Left kidney (tissue), 2 donors: ENCODE data around the gene TAX1BP3. TPM values are rescaled to one million over a fixed set of nuclear protein-coding genes. Genes with fewer than 3 reads are reported as not detected.

Experiments used
- DNase-seq: peaks from one replicate; pipeline ENCODE4 v3.0.0-alpha.2; 2013
- polyA plus RNA-seq: library from polyadenylated mRNA; unstranded; fragments of 120-200 nt; gene quantifications from one replicate; pipeline ENCODE4 v1.2.1, GENCODE V29; 2013; ENCODE audit not compliant: insufficient read length

Gene TAX1BP3
- polyA plus RNA-seq, 1 donor = 78.4 TPM

DNA sequence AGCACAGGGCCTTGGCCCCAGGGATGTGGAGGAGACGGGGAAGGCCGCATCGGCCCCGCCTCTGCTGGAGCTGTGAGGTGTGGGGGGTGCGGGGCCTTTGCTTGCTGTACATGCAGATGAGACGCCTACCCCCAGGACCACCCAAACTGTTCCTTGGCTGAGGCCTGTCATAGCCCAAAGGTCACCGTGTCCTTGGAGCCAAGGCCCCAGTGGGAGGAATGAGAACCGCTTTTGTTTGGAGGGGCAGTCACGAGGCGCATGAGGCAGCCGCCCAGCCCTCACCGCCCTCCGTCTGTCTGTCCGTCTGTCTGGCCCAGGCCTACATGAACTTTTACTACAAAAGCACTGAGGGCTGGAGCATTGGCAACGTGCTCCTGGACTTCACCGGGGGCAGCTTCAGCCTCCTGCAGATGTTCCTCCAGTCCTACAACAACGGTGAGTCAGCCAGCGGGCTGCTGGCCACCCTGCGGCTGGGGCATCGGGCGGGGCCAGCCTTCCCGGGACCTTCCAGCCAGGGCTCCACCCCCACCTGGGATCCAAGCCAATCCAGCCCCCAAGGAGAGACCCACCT, 8.8 kb downstream of the TAX1BP3 start:
- no peak for DNase-seq

DNA sequence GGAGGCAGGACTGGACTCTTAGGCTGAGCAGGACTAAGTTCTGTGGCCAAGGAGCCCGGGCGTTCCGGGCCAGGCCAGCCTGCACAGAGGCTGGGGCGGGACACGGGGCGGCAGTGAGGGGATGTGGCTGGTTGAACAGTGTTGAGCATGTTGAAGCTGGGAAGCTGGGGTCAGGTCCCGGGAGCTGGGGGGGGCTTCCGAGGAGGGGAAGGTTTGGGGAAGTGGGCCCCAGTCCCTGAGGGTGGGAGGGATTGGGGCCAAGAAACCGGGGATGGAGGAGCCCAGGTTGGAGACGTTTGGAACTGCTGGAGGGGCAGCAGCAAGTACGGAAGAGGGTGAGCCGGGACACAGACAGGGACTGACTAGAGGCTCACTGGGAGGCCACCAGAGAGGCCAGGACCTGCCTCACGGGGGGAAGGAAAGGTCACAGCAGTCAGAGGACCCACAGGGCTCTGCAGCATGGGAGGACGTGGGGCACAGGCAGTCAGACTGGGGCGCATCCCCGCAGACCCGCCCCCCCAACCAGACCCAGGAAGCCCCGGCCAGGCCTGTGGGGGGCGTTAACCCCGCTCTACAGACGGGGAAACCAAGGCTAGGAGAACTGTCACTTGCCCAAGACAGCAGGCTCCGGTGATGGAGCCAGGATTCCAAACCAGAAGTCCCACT, 9.5 kb downstream of the TAX1BP3 start:
- no peak for DNase-seq

- DNase-seq = no peak
Measured at GRCh38 chr17:3657874-3658783, 10.2 kb downstream of the TAX1BP3 start.

GRCh38 chr17:3657588-3657869, 10.8 kb downstream of the TAX1BP3 start:
- no peak for DNase-seq

DNA sequence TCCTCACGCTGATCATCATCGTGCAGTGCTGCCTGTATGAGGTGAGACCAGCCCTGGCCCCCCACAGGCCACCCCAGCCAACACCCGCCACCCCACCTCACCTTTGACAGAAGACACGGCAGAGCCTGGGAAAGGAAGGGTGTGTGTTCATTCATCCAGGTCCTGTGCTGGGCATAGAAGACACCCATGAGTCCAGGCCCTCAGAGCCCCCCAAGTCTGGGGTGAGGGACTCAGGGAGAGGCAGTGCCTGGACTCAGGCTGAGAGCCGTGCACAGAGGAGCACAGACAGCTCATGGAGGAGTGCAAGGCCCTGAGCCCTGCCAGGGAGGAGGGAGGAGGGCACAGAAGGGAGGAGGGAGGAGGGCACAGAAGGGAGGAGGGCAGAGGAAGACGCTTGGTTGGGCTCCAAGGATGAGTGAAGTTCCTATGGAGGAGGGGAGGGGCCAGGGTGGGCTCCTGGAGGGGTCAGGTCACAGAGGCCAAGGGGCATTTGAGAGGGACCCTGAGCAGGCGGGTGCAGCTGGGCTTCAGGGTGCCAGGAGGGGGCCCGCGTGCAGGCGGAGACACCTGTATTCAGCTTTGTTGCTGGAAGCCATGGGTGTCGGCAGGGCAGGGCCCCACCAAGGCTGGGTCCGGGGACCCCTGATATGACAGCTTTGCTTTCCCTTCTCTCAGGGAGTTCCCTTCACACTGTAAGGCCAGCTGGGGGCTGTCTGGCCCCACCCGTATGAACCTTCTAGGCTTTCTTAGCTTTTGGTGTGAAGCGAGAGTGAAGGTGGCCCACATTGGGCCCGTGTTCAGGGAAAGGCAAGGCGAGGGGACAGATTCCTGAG, 11.4 kb downstream of the TAX1BP3 start:
- no peak for DNase-seq

GRCh38 chr17:3656353-3656752, 12.0 kb downstream of the TAX1BP3 start:
- DNase-seq = no peak

GRCh38 chr17:3655766-3656165, 12.6 kb downstream of the TAX1BP3 start:
- no peak for DNase-seq

GRCh38 chr17:3647769-3648555, 20.4 kb downstream of the TAX1BP3 start:
- no peak for DNase-seq

- no peak for DNase-seq
Measured at GRCh38 chr17:3647251-3647650, 21.1 kb downstream of the TAX1BP3 start.

- DNase-seq = no peak
Measured at GRCh38 chr17:3645310-3645709, 23.1 kb downstream of the TAX1BP3 start.

GRCh38 chr17:3643889-3644349, 24.5 kb downstream of the TAX1BP3 start:
- no peak for DNase-seq

DNA sequence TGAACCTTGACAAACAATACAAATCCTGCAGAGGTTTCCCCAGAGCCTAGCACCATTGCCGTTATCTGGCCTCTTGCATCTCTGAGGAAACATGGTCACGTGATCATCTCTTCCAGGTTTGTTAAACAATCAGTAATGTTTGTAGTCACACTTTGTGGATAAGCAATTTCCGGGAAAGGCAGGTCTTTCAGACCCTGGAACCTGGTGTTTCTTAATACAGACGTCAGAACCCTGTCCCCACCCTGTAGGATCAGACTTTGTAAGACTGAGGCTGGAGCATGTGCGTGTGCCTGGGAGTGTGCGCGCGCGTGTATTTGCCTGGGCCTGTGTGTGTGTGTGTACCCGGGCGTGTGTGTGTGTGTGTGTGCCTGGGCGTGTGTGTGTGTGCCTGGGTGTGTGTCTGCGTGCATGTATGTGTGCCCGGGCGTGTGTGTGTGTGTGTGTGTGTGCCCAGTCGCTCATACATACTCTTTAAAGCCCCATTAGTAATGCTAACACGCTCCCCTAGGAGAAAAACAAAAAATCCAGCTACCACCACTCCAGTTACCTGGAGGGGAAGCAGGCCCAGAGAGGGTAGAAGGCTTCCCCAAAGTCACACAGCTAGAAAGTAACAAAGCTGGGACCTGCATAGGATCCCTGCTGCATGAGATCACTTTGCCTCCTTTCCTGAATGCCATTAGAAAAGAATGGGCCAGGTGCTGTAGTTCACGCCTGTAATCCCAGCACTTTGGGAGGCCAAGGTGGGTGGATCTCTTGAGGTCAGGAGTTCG, 26.5 kb downstream of the TAX1BP3 start:
- peak; percentile 22 for DNase-seq

GRCh38 chr17:3641014-3641413, 27.4 kb downstream of the TAX1BP3 start:
- no peak for DNase-seq

DNA sequence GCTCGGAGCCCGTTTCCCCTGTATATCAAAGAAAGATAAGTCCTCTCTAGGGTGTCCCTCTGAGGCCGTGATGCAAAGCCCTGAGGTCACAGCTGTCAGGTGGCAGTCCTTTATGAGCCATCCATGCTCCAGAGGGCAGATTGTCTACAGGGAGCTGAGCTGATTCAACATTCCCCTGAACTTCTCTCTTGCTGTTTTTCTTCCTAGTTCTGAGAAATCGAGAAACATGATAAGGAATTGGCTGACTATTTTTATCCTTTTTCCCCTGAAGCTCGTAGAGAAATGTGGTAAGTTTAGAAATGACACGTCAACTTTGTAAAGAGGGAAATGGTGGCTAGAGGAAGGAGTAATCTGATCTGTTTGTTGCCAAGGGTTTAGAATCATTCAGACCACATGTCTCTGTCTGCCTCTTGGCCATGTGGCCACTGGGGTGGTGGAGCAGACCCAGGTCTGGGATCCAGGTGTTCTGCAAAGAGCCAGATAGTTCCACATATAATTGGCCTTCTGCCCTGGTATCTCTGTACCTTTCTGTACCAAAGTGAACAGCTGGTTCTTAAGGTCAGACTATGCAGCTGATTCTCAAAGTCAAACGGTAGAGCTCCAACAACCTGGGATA, 28.3 kb downstream of the TAX1BP3 start:
- no peak for DNase-seq

- no peak for DNase-seq
Measured at GRCh38 chr17:3636908-3637373, 31.4 kb downstream of the TAX1BP3 start.

DNA sequence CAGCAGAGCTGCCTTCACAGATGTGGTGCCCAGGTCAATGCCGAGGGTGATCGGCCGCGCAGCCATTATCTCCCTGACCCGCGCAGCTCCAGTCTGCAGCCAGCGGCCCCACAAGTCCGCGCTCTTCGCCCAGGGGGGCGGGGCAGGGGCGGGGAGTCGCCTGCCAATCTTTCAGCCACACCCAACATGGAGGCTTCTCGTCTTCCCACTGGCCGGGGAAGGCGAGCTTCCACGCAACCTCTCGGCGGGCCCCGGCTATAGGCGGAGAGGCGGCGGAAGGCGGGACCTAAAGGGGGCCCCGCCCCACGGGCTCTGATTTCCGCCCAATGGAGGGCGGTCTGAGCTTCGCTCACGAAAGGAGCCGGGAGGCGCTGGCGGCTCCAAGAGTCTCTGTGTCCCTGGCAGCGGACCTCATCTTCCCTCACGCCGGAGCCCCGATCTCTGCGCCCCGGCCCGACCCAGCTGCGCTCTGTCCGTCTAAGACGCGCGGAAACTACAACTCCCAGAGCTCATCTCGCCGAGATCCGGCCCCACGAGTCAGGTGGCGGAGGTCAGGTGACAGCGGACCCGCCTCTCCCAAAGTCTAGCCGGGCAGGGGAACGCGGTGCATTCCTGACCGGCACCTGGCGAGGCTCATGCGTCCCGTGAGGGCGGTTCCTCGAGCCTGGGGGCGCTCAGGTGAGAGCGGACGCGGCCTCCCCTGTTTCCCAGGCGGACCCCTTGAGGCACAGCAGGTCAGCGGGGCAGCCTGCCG, 32.0 kb downstream of the TAX1BP3 start, which contains the start of the genes CTNS and SHPK:
Gene CTNS (plus strand): TSS at position 607 of the 754 bp plus-strand sequence. CDS start 3,447 bp downstream, outside the sequence.
Gene SHPK (minus strand): TSS at position 97 of the 754 bp plus-strand sequence. CDS start 31 bp downstream, at position 66.
- peak; percentile 97 for DNase-seq

DNA sequence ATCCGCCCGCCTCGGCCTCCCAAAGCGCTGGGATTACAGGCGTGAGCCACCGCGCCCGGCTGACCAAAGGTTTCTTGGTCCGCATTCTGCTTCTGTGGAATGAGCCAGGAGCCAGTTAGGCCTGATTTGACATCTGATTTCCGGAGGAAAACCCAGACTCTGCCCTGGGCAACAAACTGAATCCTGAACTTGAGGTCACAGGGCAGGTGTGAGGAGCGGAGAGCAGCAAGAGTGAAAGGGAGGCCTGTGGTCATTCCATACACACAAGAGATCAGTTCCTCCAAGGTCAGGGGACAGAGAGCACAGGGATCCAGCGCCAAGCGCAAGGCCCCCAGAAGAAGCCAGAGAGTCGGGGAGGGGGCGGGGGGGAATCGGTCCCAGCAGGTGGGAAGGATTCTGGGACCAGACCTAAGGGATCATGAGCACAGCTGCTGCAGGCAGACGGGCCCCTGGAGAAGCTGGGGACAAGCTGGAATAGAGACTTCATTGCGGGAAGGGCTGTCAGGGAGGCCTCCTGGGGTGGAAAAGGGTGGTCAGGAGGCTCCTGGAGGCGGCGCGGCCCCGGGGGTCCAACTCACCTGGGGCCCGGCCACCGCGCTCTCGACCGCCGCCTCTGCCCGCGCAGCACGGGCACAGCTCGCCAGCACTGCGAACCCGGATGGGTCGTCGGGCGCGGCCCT, 32.8 kb downstream of the TAX1BP3 start:
- DNase-seq = peak; percentile 22

- DNase-seq = no peak
Measured at GRCh38 chr17:3632287-3632686, 36.1 kb downstream of the TAX1BP3 start.
